ENCODE results near the gene PSMA6. TPM values are rescaled to one million over a fixed set of nuclear protein-coding genes. Genes with fewer than 3 reads are reported as not detected.

The PSMA6 gene
- total and polyA plus RNA-seq, 2 of the 13 experiments (the other 11 are each of a cell fraction or from before 2014, with no cell fraction given) = 525 to 1,109 TPM

DNA sequence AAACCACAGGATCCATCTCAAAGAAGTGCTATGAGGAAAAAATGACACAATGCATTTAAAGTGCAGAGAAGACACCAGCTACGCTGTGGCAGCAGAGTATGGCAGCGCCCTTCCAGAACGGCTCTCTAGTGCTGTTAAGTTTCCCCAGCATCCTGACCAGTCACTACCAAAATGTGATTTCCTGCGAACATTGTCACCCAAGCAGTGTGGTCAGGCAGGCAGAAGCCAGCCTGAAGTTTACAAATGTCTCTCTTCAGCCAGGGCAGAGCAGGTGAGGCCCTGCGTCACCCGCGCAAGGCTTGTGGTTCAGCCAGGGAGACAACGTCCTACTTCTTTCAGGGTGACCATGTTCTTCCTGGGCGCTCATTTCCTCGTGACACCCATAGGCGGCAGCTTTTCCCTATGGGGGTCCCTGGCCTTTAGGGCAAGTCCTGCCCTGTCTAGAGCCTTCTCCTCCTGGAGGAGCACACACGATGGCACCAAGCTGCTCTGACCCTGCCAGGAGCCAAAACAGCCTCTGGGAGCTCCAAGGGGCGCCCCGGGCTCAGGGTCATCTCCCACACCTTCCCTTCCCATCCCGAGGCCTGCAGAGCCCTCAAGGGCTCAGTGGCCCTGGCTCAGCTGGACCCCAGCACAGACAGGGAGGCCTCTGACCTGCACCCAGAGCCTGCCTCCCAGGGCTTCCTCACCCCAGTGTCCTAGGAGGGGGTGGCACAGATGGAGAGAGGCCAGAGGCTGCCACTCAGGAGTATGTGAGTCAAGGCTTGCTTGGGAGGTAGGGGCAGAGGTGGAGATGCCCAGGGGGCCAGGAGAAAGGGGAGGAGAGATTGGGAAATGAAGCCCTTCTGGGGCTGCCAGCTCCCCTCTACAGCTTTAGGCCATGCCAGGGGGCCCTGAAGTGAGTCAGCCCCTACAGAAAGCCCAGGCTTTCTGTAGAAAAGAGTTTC, 41.9 kb downstream of the PSMA6 start (continued):
- TF ChIP-seq, protein P1, sequence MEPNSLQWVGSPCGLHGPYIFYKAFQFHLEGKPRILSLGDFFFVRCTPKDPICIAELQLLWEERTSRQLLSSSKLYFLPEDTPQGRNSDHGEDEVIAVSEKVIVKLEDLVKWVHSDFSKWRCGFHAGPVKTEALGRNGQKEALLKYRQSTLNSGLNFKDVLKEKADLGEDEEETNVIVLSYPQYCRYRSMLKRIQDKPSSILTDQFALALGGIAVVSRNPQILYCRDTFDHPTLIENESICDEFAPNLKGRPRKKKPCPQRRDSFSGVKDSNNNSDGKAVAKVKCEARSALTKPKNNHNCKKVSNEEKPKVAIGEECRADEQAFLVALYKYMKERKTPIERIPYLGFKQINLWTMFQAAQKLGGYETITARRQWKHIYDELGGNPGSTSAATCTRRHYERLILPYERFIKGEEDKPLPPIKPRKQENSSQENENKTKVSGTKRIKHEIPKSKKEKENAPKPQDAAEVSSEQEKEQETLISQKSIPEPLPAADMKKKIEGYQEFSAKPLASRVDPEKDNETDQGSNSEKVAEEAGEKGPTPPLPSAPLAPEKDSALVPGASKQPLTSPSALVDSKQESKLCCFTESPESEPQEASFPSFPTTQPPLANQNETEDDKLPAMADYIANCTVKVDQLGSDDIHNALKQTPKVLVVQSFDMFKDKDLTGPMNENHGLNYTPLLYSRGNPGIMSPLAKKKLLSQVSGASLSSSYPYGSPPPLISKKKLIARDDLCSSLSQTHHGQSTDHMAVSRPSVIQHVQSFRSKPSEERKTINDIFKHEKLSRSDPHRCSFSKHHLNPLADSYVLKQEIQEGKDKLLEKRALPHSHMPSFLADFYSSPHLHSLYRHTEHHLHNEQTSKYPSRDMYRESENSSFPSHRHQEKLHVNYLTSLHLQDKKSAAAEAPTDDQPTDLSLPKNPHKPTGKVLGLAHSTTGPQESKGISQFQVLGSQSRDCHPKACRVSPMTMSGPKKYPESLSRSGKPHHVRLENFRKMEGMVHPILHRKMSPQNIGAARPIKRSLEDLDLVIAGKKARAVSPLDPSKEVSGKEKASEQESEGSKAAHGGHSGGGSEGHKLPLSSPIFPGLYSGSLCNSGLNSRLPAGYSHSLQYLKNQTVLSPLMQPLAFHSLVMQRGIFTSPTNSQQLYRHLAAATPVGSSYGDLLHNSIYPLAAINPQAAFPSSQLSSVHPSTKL (CRISPR knock-in tag; IDR thresholded peaks at IDR 0.05) = peak; percentile 40; the same call in 1 of the 2 replicates
- TF ChIP-seq XBP1 (CRISPR knock-in tag; IDR thresholded peaks at IDR 0.05) (peak; percentile 42; the same call in 1 of the 2 replicates), ZFYVE20 (CRISPR knock-in tag; IDR thresholded peaks at IDR 0.05; ENCODE audit: borderline replicate concordance, low read depth) (no peak), ZNF10 (CRISPR knock-in tag; IDR thresholded peaks at IDR 0.05; ENCODE audit: borderline replicate concordance, low read depth) (no peak), KDM6A (CRISPR knock-in tag; IDR thresholded peaks at IDR 0.05; ENCODE audit: low read depth) (no peak), ZC3H4 (CRISPR knock-in tag; IDR thresholded peaks at IDR 0.05; ENCODE audit: borderline replicate concordance) (no peak), NCOA2 (CRISPR knock-in tag; IDR thresholded peaks at IDR 0.05) (peak; percentile 49), JUN (CRISPR knock-in tag; IDR thresholded peaks at IDR 0.05) (0 out of 2 replicates have a peak, but pooled peaks have one; percentile 37), YEATS4 (CRISPR knock-in tag; IDR thresholded peaks at IDR 0.05; ENCODE audit: borderline replicate concordance) (0 out of 2 replicates have a peak, but pooled peaks have one; percentile 39), ZSCAN22 (CRISPR knock-in tag; IDR thresholded peaks at IDR 0.05) (no peak), PITX1 (CRISPR knock-in tag; IDR thresholded peaks at IDR 0.05) (peak; percentile 72), ZNF224 (CRISPR knock-in tag; IDR thresholded peaks at IDR 0.05) (no peak), FIP1L1 (IDR thresholded peaks at IDR 0.05; ENCODE audit: borderline replicate concordance, insufficient read depth, low read depth, low read length) (no peak), FOXJ3 (CRISPR knock-in tag; IDR thresholded peaks at IDR 0.05; ENCODE audit: borderline replicate concordance) (0 out of 2 replicates have a peak, but pooled peaks have one; percentile 15), FOXK1 (CRISPR knock-in tag; IDR thresholded peaks at IDR 0.05; ENCODE audit: borderline replicate concordance, low read depth) (peak; percentile 53; the same call in 1 of the 2 replicates), ZNF550 (CRISPR knock-in tag; IDR thresholded peaks at IDR 0.05; ENCODE audit: borderline replicate concordance) (0 out of 2 replicates have a peak, but pooled peaks have one; percentile 47), TARDBP (CRISPR knock-in tag; IDR thresholded peaks at IDR 0.05) (no peak; the same call in 1 of the 2 replicates), ZNF7 (CRISPR knock-in tag; IDR thresholded peaks at IDR 0.05) (no peak), SSRP1 (CRISPR knock-in tag; IDR thresholded peaks at IDR 0.05) (no peak), HNRNPH1 (optimal IDR thresholded peaks at IDR 0.05; ENCODE audit: low read depth, low read length) (peak; percentile 53), CAMTA2 (CRISPR knock-in tag; IDR thresholded peaks at IDR 0.05; ENCODE audit: borderline replicate concordance) (peak; percentile 20; the same call in 1 of the 2 replicates), ZNF549 (CRISPR knock-in tag; IDR thresholded peaks at IDR 0.05) (no peak), ETV5 (CRISPR knock-in tag; IDR thresholded peaks at IDR 0.05; ENCODE audit: borderline replicate concordance) (peak; percentile 63; the same call in 1 of the 2 replicates), ZNF766 (CRISPR knock-in tag; IDR thresholded peaks at IDR 0.05; ENCODE audit: borderline replicate concordance) (no peak), ZNF777 (CRISPR knock-in tag; IDR thresholded peaks at IDR 0.05) (peak; percentile 66; the same call in 1 of the 2 replicates)
- TF ChIP-seq, protein P2, sequence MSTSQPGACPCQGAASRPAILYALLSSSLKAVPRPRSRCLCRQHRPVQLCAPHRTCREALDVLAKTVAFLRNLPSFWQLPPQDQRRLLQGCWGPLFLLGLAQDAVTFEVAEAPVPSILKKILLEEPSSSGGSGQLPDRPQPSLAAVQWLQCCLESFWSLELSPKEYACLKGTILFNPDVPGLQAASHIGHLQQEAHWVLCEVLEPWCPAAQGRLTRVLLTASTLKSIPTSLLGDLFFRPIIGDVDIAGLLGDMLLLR (CRISPR knock-in tag; IDR thresholded peaks at IDR 0.05) = peak; percentile 55; the same call in 1 of the 2 replicates
